Pancreas (tissue), 10 donors: ENCODE measurements around the gene COL19A1. TPM values are rescaled to one million over a fixed set of nuclear protein-coding genes. Genes with fewer than 3 reads are reported as not detected.
A peak's percentile ranks its signal among the peaks of the same experiment; 100 is the strongest.

ENCODE experiments used
- ATAC-seq, 4 donors: fragments of 200-7000 bp; cut with Tn5 transposase; one replicate each; pipeline versions ENCODE4 v1.8.0 to v1.9.1; 2020; ENCODE audit warnings: mild to moderate bottlenecking in 4 of 4, moderate library complexity in 4 of 4
- DNase-seq, 6 donors: peaks; one replicate each; pipeline ENCODE4 v3.0.0-alpha.2; 2020
- FAIRE-seq: peaks from 2 replicates; lab custom pipeline; 2012; peaks lifted over from hg19 to GRCh38; lab: Jason Lieb, UNC
- H3K27ac ChIP-seq, 4 donors: fragments of 200-600 bp; sonication (generic); 1 replicate in 3 of 4; 2 replicates in 1 of 4; pipeline versions ENCODE4 v1.5.0 to v1.8.0; 2020
- H3K27me3 ChIP-seq, 4 donors: fragments of 200-600 bp; one replicate each; pipeline ENCODE4 v1.8.0; 2021
- H3K36me3 ChIP-seq, 3 donors: fragments of 200-600 bp; sonication (generic) in 1 of 3; one replicate each; pipeline versions ENCODE4 v1.5.0 to v1.8.0; 2020 to 2021
- H3K4me1 ChIP-seq, 3 donors: fragments of 200-600 bp; one replicate each; pipeline ENCODE4 v1.8.0; 2021
- H3K4me3 ChIP-seq, 4 donors: fragments of 200-600 bp; sonication (generic) in 2 of 4; one replicate each; pipeline versions ENCODE4 v1.5.0 to v1.8.0; 2020 to 2021
- H3K9me3 ChIP-seq, 4 donors: fragments of 200-600 bp; one replicate each; pipeline ENCODE4 v1.8.0; 2021
- WGBS, 2 donors: extraction: QIAGEN DNeasy Blood & Tissue Kit; methylation state at CpG; one replicate each; pipeline ENCODE4 v1.1.7; 2013; 5-methylcytosine and 5-hydroxymethylcytosine counted together
- intact Hi-C, 3 donors: fragments of 100-400 bp; cut with DNase I; formaldehyde crosslinking; loops; one replicate each; pipeline versions ENCODE4 v1.11.1 to v1.14.2; 2022
- polyA plus RNA-seq, 2 donors: library from polyadenylated mRNA; stranded (reverse); fragments of 200-250 nt; gene quantifications; one replicate each; pipeline ENCODE4 v1.2.3, GENCODE V29; 2013
- total RNA-seq, 6 donors: library from RNA; stranded (reverse); fragmentation: NEBNext Ultra II Directional in 4 of 6; extraction: Animal tissue kit (Norgen Biotek cat#: 25700) in 4 of 6; gene quantifications; one replicate each; pipeline versions ENCODE4 v1.2.1 to v1.2.4, GENCODE V29; 2021 to 2023
- TF ChIP-seq, protein P1 (sequence below), 4 donors: fragments of 200-600 bp; sonication (generic) in 3 of 4; IDR thresholded peaks; one replicate each; pipeline versions ENCODE4 v1.5.0 to v1.8.0; 2021; ENCODE audit warnings: antibody characterized with exemption in 4 of 4
- donor health status: healthy with polysubstance abuse.
- donor health status: DM: no; HTN: no; CAD: no; lungs with moderate emphysema.
- donor health status: DM: no; HTN: no; CAD: no.
- donor health status: control.
- donor health status: control.
- donor health status: Bipolar disorder and iron deficiency.
- donor health status: DM: yes; HTN: yes; CAD: no.
- donor health status: DM: no; HTN: no; CAD: no.
- donor health status: DM: no; HTN: no; CAD: no.
- donor health status: DM: yes; HTN: yes; CAD: no.

COL19A1 gene
- total and polyA plus RNA-seq, 8 donors, result 0.04 to 0.86 (median 0.37) TPM

DNA sequence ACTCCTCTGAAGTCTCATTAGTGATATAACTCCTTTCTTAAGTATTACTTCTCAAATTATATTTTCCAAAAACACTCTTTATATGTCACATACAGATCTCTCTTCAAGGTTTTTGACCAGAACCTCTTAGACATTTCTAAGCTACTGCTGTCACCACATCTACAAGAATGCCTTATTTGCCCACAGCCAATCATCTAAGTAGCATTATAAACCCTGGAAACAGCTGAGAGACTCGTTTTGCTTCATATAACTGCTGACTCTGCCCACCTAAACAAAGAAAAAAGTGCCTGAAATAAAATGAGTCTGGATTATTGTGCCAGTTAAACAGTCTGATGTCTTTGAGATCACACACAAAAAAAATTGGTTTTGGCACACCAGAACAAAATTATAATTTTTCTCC, 270.6 kb downstream of the COL19A1 start:
- no peak overlapping the region for H3K27ac ChIP-seq
- peaks cover 5 to 32% (median 23%) of the 10 kb centered on the region in 3 donors for H3K4me1 ChIP-seq
- no peaks in the 10 kb centered on the region for H3K27me3 ChIP-seq
- FAIRE-seq (no peak), DNase-seq (no peak), ATAC-seq (no peak)
- no peaks in the 10 kb centered on the region for H3K9me3 ChIP-seq
- no peaks in the 10 kb centered on the region for H3K36me3 ChIP-seq
- no peak overlapping the region for H3K4me3 ChIP-seq
- intact Hi-C loops, result no loop called here
- WGBS, 2 donors, result 42 to 46% methylated on average over 1 of the region's 1 CpG
- TF ChIP-seq, protein P1, sequence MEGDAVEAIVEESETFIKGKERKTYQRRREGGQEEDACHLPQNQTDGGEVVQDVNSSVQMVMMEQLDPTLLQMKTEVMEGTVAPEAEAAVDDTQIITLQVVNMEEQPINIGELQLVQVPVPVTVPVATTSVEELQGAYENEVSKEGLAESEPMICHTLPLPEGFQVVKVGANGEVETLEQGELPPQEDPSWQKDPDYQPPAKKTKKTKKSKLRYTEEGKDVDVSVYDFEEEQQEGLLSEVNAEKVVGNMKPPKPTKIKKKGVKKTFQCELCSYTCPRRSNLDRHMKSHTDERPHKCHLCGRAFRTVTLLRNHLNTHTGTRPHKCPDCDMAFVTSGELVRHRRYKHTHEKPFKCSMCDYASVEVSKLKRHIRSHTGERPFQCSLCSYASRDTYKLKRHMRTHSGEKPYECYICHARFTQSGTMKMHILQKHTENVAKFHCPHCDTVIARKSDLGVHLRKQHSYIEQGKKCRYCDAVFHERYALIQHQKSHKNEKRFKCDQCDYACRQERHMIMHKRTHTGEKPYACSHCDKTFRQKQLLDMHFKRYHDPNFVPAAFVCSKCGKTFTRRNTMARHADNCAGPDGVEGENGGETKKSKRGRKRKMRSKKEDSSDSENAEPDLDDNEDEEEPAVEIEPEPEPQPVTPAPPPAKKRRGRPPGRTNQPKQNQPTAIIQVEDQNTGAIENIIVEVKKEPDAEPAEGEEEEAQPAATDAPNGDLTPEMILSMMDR (IDR thresholded peaks at IDR 0.05), result no peak

GRCh38 chr6:70140496-70140895, 274.1 kb downstream of the COL19A1 start:
- Histone ChIP-seq H3K27me3 (no peaks in the 10 kb centered on the region), H3K27ac (no peak overlapping the region), H3K4me1 (peaks cover 4 to 18% (median 11%) of the 10 kb centered on the region in 3 donors), H3K9me3 (no peaks in the 10 kb centered on the region), H3K36me3 (no peaks in the 10 kb centered on the region), H3K4me3 (no peak overlapping the region)
- TF ChIP-seq, protein P1 (IDR thresholded peaks at IDR 0.05), result no peak
- intact Hi-C loops, result no loop called here
- no peak for ATAC-seq
- peak in 1 of 6 donors; percentile 22 for DNase-seq
- FAIRE-seq, result no peak
- 5 to 8% methylated on average over 2 of the region's 2 CpGs for WGBS, 2 donors

DNA sequence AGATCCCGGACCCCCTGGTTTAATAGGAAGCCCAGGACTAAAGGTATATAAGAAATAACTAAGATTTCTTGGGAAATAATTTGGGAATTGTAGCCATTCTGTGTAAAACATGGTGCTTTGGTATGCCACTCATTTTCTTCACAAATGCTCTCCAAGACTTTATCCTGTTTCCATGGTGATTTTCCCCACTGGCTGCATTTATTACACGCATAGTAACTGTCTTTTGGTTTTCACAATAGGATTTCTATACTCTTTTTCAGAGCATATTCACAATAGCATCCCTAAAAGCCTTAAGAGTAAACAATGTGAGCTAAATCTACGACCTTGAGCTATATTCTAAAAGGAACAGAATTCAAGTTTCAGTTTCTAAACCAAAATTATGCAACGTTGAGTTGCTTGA, 275.7 kb downstream of the COL19A1 start:
- H3K27me3 ChIP-seq, result no peaks in the 10 kb centered on the region
- TF ChIP-seq, protein P1 (IDR thresholded peaks at IDR 0.05), result no peak
- no peak overlapping the region for H3K27ac ChIP-seq
- H3K9me3 ChIP-seq, result no peaks in the 10 kb centered on the region
- WGBS, 2 donors, result 82 to 85% methylated on average over 4 of the region's 4 CpGs
- no peaks in the 10 kb centered on the region for H3K36me3 ChIP-seq
- intact Hi-C loops, result no loop called here
- no peak overlapping the region for H3K4me3 ChIP-seq
- peaks cover 0 to 12% (median 6%) of the 10 kb centered on the region in 3 donors for H3K4me1 ChIP-seq
- no peak for FAIRE-seq
- ATAC-seq, result no peak
- DNase-seq, result no peak

DNA sequence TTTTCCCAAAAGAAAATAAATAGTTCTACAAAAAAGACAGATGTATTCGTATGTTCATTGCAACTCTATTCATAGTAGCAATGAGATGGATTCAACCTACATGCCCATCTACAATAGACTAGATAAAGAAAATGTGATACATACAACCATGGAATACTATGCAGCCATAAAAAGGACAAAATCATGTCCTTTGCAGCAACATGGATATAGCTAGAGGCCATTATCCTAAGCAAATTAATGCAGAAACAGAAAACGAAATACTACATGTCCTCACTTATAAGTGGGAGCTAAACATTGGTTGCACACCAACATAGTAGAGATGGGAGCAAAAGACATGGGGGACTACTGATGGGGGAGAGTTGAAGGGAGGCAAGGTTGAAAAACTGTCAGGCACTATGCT, 278.8 kb downstream of the COL19A1 start:
- no peak for ATAC-seq
- TF ChIP-seq, protein P1 (IDR thresholded peaks at IDR 0.05), result no peak
- H3K4me1 ChIP-seq, result peaks cover 0 to 13% (median 12%) of the 10 kb centered on the region in 3 donors
- 82 to 85% methylated on average over 2 of the region's 2 CpGs for WGBS, 2 donors
- intact Hi-C loops, result no loop called here
- H3K4me3 ChIP-seq, result no peak overlapping the region
- H3K27ac ChIP-seq, result no peak overlapping the region
- no peaks in the 10 kb centered on the region for H3K9me3 ChIP-seq
- no peak for DNase-seq
- no peaks in the 10 kb centered on the region for H3K27me3 ChIP-seq
- no peak for FAIRE-seq
- H3K36me3 ChIP-seq, result no peaks in the 10 kb centered on the region

- ATAC-seq, result peak in 3 of 4 donors; percentile 66 to 78 (median 70)
- Histone ChIP-seq H3K9me3 (no peaks in the 10 kb centered on the region), H3K4me1 (peaks cover 0 to 15% (median 15%) of the 10 kb centered on the region in 3 donors), H3K4me3 (no peak overlapping the region), H3K27me3 (no peaks in the 10 kb centered on the region), H3K27ac (peak overlapping the region in 1 of 4 donors; percentile 33), H3K36me3 (no peaks in the 10 kb centered on the region)
- 57 to 63% methylated on average over 6 of the region's 6 CpGs for WGBS, 2 donors
- intact Hi-C loops, result no loop called here
- FAIRE-seq, result no peak
- DNase-seq, result peak in 2 of 6 donors; percentile 7 to 44
- TF ChIP-seq, protein P1 (IDR thresholded peaks at IDR 0.05), result no peak
Measured at GRCh38 chr6:70149209-70149788, 282.9 kb downstream of the COL19A1 start.
